ENCODE measurements around the gene EIPR1. TPM values are rescaled to one million over a fixed set of nuclear protein-coding genes. Genes with fewer than 3 reads are reported as not detected.

Gene EIPR1
- total RNA-seq, 2 donors from 2014 or later = 26.1 to 45.7 TPM

DNA sequence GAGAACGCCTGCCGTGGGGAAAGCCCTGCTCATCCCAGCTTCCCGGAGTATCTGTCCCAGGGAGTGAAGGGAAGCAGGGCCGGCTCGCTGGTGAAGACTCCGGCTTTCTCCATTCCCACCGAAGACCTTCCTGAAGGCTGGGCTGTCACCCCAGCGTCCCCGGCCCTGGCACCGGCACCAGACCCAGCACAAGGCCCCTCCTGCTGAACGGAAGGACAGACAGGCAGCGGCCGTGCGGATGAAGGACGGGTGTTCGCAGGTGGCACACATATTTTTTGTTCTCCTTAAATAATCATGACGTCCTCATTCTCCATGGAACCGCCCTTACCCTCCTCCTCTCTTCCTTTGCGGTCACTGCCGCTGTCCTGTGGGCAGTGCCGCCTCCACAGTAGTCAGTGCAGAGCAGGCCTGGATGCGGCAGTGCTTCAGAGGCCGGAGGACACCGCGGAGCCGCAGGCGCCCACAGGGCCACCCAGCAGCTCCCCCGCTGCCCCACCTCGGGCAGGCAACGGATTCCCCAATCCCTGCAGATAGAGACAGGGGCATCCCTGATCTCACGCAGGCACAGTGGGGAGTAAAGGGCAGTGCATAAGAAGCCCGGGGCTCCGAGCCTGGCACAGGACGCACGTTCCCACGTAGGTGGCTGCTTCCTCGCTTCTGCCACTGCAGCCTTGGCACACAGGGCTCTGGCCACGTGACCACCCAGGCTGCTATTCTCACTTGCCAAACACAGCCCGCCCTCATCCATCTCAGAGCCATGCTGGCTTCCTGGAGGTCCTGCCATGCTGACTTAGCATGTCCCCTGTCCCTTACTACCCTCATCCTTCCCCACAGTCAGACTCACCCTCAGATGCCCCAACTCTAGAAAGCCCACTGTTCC, 229.7 kb downstream of the EIPR1 start:
- peaks cover 3% of the 10 kb centered on the region for H3K9me3 Mint-ChIP-seq
- no peak for ATAC-seq (replicated peaks)
- H3K27ac Mint-ChIP-seq = no peak overlapping the region
- H3K36me3 Mint-ChIP-seq (ENCODE audit: low read depth) = no peaks in the 10 kb centered on the region
- no peaks in the 10 kb centered on the region for H3K27me3 Mint-ChIP-seq
- H3K4me3 Mint-ChIP-seq = no peak overlapping the region
- no peaks in the 10 kb centered on the region for H3K4me1 Mint-ChIP-seq

- ATAC-seq (replicated peaks) = no peak
- H3K4me3 Mint-ChIP-seq = no peak overlapping the region
Observed at GRCh38 chr2:3146772-3147650, 230.6 kb downstream of the EIPR1 start.

GRCh38 chr2:3146175-3146574, 231.4 kb downstream of the EIPR1 start:
- no peak overlapping the region for H3K4me3 Mint-ChIP-seq
- no peak overlapping the region for H3K27ac Mint-ChIP-seq
- H3K4me1 Mint-ChIP-seq = no peaks in the 10 kb centered on the region
- no peaks in the 10 kb centered on the region for H3K9me3 Mint-ChIP-seq
- H3K27me3 Mint-ChIP-seq = no peaks in the 10 kb centered on the region
- no peaks in the 10 kb centered on the region for H3K36me3 Mint-ChIP-seq (ENCODE audit: low read depth)
- no peak for ATAC-seq (replicated peaks)

More at GRCh38 chr2:3146772-3147650, 230.6 kb downstream of the EIPR1 start:
- H3K27me3 Mint-ChIP-seq = no peaks in the 10 kb centered on the region
- H3K27ac Mint-ChIP-seq = no peak overlapping the region
- H3K36me3 Mint-ChIP-seq (ENCODE audit: low read depth) = no peaks in the 10 kb centered on the region
- H3K4me1 Mint-ChIP-seq = no peaks in the 10 kb centered on the region
- H3K9me3 Mint-ChIP-seq = peaks cover 3% of the 10 kb centered on the region

GRCh38 chr2:3145471-3146021, 232.1 kb downstream of the EIPR1 start:
- no peaks in the 10 kb centered on the region for H3K4me1 Mint-ChIP-seq
- no peak overlapping the region for H3K27ac Mint-ChIP-seq
- no peaks in the 10 kb centered on the region for H3K9me3 Mint-ChIP-seq
- no peak for ATAC-seq (replicated peaks)
- no peaks in the 10 kb centered on the region for H3K36me3 Mint-ChIP-seq (ENCODE audit: low read depth)
- no peaks in the 10 kb centered on the region for H3K27me3 Mint-ChIP-seq
- H3K4me3 Mint-ChIP-seq = no peak overlapping the region

- no peak overlapping the region for H3K27ac Mint-ChIP-seq
- no peak overlapping the region for H3K4me3 Mint-ChIP-seq
- no peak for ATAC-seq (replicated peaks)
- no peaks in the 10 kb centered on the region for H3K4me1 Mint-ChIP-seq
- no peaks in the 10 kb centered on the region for H3K9me3 Mint-ChIP-seq
- H3K27me3 Mint-ChIP-seq = no peaks in the 10 kb centered on the region
- no peaks in the 10 kb centered on the region for H3K36me3 Mint-ChIP-seq (ENCODE audit: low read depth)
Observed at GRCh38 chr2:3144856-3145255, 232.8 kb downstream of the EIPR1 start.

- Mint-ChIP-seq H3K36me3 (ENCODE audit: low read depth) (no peaks in the 10 kb centered on the region), H3K9me3 (no peaks in the 10 kb centered on the region), H3K27ac (no peak overlapping the region), H3K4me3 (no peak overlapping the region), H3K27me3 (no peaks in the 10 kb centered on the region), H3K4me1 (no peaks in the 10 kb centered on the region)
- no peak for ATAC-seq (replicated peaks)
Observed at GRCh38 chr2:3143602-3144001, 234.0 kb downstream of the EIPR1 start.

DNA sequence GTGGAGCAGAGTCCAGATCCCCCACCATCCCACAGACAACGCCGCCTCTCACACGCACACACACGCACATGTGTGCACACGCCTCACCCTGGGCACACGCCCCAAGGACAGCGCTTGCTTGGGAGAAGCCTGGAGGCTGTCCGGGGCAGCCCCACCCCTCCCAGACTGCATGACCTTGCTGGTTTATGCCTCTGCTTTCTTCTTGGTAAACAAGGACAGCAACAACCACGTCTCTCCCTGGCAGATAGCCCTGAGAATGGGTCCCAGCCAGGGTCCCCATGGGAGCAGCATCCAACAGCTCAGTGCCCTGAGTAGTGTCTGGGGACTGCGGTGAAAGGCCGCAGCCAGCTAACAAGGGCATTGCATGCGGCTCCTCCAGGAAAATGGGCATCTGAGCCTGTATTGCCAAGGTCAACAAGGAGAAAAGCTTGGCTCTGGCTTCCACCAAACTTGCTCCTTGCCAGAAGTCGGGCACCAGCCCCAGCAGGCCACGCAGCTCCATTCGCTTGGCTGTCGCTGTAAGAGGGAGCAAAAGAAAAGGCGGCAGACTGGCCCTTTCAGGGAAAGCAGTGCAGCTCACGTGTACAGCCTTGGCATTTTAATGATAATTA, 234.6 kb downstream of the EIPR1 start:
- no peak overlapping the region for H3K4me3 Mint-ChIP-seq
- H3K27ac Mint-ChIP-seq = no peak overlapping the region
- H3K36me3 Mint-ChIP-seq (ENCODE audit: low read depth) = no peaks in the 10 kb centered on the region
- H3K9me3 Mint-ChIP-seq = no peaks in the 10 kb centered on the region
- H3K27me3 Mint-ChIP-seq = no peaks in the 10 kb centered on the region
- no peaks in the 10 kb centered on the region for H3K4me1 Mint-ChIP-seq
- no peak for ATAC-seq (replicated peaks)

DNA sequence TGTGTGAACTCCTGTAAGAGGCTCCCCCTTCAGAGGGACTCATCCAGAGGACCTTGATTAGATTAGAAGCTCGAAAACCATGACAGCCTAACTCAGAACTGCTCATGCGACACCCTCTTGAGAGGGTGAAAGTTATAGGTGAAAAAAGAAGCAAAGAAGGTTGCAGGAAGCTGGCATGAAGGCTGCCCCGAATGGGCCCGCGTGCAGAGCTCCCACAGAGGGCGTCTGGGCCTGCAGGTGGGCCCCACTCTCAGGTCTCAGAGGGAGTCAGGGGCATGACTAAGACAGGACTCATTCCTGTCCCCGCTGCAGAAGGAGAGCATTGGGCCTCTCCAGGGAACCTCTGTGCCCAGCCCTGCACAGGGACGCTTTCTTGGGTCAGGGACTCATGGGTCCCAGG, 235.4 kb downstream of the EIPR1 start:
- no peak for ATAC-seq (replicated peaks)
- H3K9me3 Mint-ChIP-seq = no peaks in the 10 kb centered on the region
- no peak overlapping the region for H3K4me3 Mint-ChIP-seq
- no peaks in the 10 kb centered on the region for H3K27me3 Mint-ChIP-seq
- H3K36me3 Mint-ChIP-seq (ENCODE audit: low read depth) = no peaks in the 10 kb centered on the region
- no peaks in the 10 kb centered on the region for H3K4me1 Mint-ChIP-seq
- no peak overlapping the region for H3K27ac Mint-ChIP-seq

DNA sequence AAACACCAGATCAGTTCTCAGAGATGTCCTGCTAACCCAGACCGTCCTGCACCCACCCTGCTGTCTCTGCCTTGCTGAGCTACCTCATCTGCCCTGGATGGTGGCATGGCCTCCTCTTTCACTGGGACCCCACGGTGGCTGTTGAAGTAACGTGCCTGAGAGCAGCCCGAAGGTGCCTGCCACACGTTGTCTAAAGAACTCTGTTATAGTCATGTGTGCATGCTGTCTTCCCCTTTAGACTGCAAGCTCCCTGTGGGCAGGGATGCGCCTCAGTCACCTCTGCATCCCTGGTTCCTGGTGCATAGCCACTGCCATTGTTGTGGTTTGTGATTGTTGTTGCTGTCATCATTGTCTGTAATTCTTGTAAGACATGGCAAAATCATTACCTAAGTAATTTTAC, 235.9 kb downstream of the EIPR1 start:
- no peak for ATAC-seq (replicated peaks)
- Mint-ChIP-seq H3K9me3 (no peaks in the 10 kb centered on the region), H3K27ac (no peak overlapping the region), H3K4me1 (no peaks in the 10 kb centered on the region), H3K4me3 (no peak overlapping the region), H3K27me3 (no peaks in the 10 kb centered on the region), H3K36me3 (ENCODE audit: low read depth) (no peaks in the 10 kb centered on the region)

DNA sequence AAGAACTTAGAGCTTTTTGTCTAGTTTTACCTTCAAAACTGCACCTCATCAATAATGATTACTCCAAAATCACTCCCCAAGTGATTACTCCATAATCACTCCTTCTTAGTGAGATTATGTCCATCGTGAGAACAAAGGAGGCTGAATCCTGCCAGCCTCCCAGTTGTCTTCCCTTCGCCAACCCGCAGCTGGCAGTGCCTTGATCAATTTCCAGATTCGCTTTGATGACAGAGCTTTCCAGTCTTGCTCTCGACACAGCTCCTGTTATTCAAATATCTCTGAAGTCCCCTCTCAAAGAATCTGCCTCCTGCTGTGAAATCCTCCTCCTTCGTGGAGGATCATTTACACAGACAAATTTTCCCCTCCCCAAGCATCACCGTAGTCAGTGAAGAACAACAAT, 237.7 kb downstream of the EIPR1 start:
- no peak overlapping the region for H3K27ac Mint-ChIP-seq

More for the DNA sequence above, 237.7 kb downstream of the EIPR1 start:
- no peaks in the 10 kb centered on the region for H3K27me3 Mint-ChIP-seq
- H3K4me1 Mint-ChIP-seq = no peaks in the 10 kb centered on the region
- no peaks in the 10 kb centered on the region for H3K9me3 Mint-ChIP-seq
- no peaks in the 10 kb centered on the region for H3K36me3 Mint-ChIP-seq (ENCODE audit: low read depth)
- H3K4me3 Mint-ChIP-seq = no peak overlapping the region
- no peak for ATAC-seq (replicated peaks)

Other genes with a start within 250 kb of the EIPR1 start
- 10 to 100 TPM; 67.2 to 70.6 TPM for gene TRAPPC12, start 1.9 kb upstream of the EIPR1 start, total RNA-seq
- gene ADI1, start 141.7 kb upstream of the EIPR1 start, total RNA-seq = 10 to 100 TPM; 25.8 to 26.0 TPM
- gene RNASEH1, start 180.5 kb upstream of the EIPR1 start, total RNA-seq = 10 to 100 TPM; 10.3 to 31.7 TPM
- 1,000 to 10,000 TPM; 1,635 to 1,848 TPM for gene RPS7, start 197.4 kb upstream of the EIPR1 start, total RNA-seq
- gene COLEC11, start 217.3 kb upstream of the EIPR1 start, total RNA-seq = under 1 TPM in 1 of 2 donors, not detected in 1; 0.54 TPM